ENCODE measurements around the gene GNS. TPM values are rescaled to one million over a fixed set of nuclear protein-coding genes. Genes with fewer than 3 reads are reported as not detected.

GNS gene
- total and polyA plus RNA-seq, 10 of the 15 experiments (the other 5 are each of a cell fraction or from before 2014, with no cell fraction given) = 4.1 to 33.8 (median 19.1) TPM

- CTCF ChIA-PET = interaction anchor here (0.9 to 2.1 kb wide), 4 partner anchors 9 to 232 kb away, joined by 3 to 14 read pairs (median 4); no protein-coding TSS in a partner anchor
- FAIRE-seq = no peak
- in situ Hi-C loops (cut with MboI) = no loop called here
- TF ChIP-seq RAD21 (IDR thresholded peaks at IDR 0.05; ENCODE audit: insufficient read depth, low read depth, low read length) (no peak), ZNF592 (IDR thresholded peaks at IDR 0.05) (no peak), CTCF (IDR thresholded peaks at IDR 0.05 in 2 of 3, conservative IDR thresholded peaks at IDR 0.05 in 1 of 3; ENCODE audit: control insufficient read depth in 2 of 3, extremely low read depth in 1 of 3, insufficient read depth in 1 of 3, low read depth in 3 of 3, low read length in 3 of 3) (0 out of 6 replicates have a peak, but pooled peaks of 1 of the 3 experiments have one; percentile 2), CUX1 (IDR thresholded peaks at IDR 0.05; ENCODE audit: insufficient replicate concordance, low read depth, low read length) (no peak), YY1 (IDR thresholded peaks at IDR 0.05; ENCODE audit: low read depth, low read length) (no peak)
These were observed 22.3 kb upstream of the GNS start for GRCh38 chr12:64781280-64782190.

More at GRCh38 chr12:64781280-64782190, 22.3 kb upstream of the GNS start:
- intact Hi-C loops (cut with micrococcal nuclease; ENCODE audit: unreplicated experiment) = loop anchor here (10.0 kb wide), 1 partner anchor 237 kb away; no protein-coding TSS in a partner anchor
- no peaks in the 10 kb centered on the region for H3K36me3 ChIP-seq (ENCODE audit: control insufficient read depth in 2 of 2, insufficient read depth in 2 of 2, low read length in 1 of 2)
- peak; percentile 56 for ATAC-seq
- 31% methylated on average over 39 of the region's 39 CpGs for WGBS (ENCODE audit: insufficient coverage, insufficient replicate concordance, low lambda C conversion rate, missing lambda C conversion rate)
- H3K79me2 ChIP-seq (ENCODE audit: control insufficient read depth, insufficient read depth, low read length) = no peaks in the 10 kb centered on the region
- no peak overlapping the region for H3K27ac ChIP-seq (ENCODE audit: control insufficient read depth, insufficient read depth)
- ChIA-PET POLR2A (interaction anchor here (1.1 kb wide), 1 partner anchor 65 kb away, joined by 5 read pairs; no protein-coding TSS in a partner anchor), SMC1A (ENCODE audit: uncharacterized antibody, unreplicated experiment) (interaction anchor here (1.4 to 1.6 kb wide), 3 partner anchors 11 to 67 kb away, joined by 5 read pairs; no protein-coding TSS in a partner anchor), RAD21 (ENCODE audit: unreplicated experiment) (interaction anchor here (0.5 to 0.9 kb wide), 2 partner anchors 43 to 84 kb away, joined by 5 read pairs; partner anchors contain the start of gene TBC1D30)
- no peaks in the 10 kb centered on the region for H4K20me1 ChIP-seq (ENCODE audit: control insufficient read depth, insufficient read depth)
- H3K9ac ChIP-seq (ENCODE audit: control insufficient read depth, insufficient read depth, low read length) = no peak overlapping the region
- peak overlapping the region; percentile 54 for H2AFZ ChIP-seq (ENCODE audit: control insufficient read depth, low read depth, low read length)
- H3K9me3 ChIP-seq (replicated peaks; ENCODE audit: control insufficient read depth, insufficient read depth, low read length) = no peaks in the 10 kb centered on the region; the same call in 2 of the 3 replicates
- H3K4me1 ChIP-seq (ENCODE audit: control insufficient read depth, insufficient read depth, low read length) = peaks cover 3% of the 10 kb centered on the region; the same call in 1 of the 2 replicates
- no TSS peak for BruUV-seq (replicated peaks)
- peak overlapping the region; percentile 96 for H3K4me2 ChIP-seq (ENCODE audit: control insufficient read depth, insufficient read depth)
- no peak for DNase-seq (ENCODE audit: low read depth, low spot score)
- peak overlapping the region; percentile 65 for H3K4me3 ChIP-seq
- peaks cover 2 to 12% of the 10 kb centered on the region in 2 experiments; a peak in 3 of 4 replicates for H3K27me3 ChIP-seq (replicated peaks in 1 of 2; ENCODE audit: control insufficient read depth in 2 of 2, insufficient read depth in 2 of 2, low read length in 1 of 2)

All from GM12878 (cell line).